Inflammatory macrophage treated with lipopolysaccharide for 1 hour (primary cell): ENCODE measurements around the gene ENTPD6.
"Not testable (repeated sequence)": the region's sequence is repeated elsewhere in the genome, so short reads cannot be mapped to it uniquely, and the experiment has no call there.

Experiments used
- DNase-seq, 2 donors: peaks; one replicate each; pipeline ENCODE4 v3.0.0-alpha.2; 2020 to 2022

ENTPD6 gene

DNA sequence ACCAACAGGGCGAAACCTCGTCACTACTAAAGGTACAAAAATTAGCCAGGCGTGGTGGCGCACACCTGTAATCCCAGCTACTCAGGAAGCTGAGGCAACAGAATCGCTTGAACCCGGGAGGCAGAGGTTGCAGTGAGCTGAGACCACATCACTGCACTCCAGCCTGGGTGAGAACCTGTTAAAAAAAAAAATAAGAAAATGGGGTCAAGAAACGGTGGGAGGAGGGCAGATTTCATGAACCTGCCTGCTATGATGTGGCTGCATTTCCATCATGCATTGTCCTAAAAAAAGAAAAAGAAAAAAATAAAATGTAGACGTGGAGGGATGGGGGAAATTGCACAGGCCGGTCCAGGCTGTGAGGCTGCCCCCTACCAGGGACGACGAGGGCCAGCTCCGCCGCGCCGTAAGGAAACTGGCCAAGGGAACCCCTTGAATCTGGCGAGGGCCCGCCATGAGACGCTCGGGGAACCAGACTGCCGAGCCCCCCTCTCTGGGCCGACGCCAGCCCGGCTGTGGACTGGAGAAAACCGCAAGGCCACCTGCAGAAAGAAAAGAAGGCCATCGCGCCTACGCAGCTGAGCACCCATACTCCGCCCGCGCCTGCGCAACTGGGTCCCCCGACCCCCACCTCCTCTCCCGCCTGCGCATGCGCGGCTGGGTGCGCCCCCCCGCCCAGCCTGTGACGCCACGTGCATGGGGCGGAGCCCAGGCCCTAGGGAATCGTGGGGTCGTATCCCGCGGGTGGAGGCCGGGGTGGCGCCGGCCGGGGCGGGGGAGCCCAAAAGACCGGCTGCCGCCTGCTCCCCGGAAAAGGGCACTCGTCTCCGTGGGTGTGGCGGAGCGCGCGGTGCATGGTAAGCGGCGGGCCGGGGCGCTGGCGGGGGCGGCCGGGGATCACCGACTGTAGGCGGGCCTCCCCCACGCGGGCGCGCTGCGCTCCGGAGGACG lies at the start of gene ENTPD6:
Gene ENTPD6 (plus strand): TSS at position 699 of the 948 bp plus-strand sequence. CDS start 10,825 bp downstream, outside the sequence.
- peak; percentile 74 to 90 for DNase-seq

DNA sequence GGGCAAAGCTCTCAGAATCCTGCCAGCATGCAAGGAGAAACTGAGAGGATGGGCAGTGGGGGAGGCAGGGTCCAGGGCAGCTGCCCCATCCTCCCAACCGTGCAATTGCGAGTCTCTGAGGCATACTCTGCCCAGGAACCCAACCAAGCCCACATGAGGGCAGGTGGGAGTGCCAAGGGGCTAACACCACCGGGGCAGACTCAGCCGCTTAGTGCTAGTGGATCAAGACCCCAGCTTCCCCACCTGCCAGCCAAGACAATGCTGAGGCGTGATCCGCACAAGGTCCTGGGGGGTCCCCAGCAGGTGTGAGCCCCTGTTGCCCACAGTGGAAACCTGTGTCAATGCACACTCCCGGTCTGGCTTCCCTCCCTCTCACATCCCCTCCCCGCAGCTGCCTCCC lies 48.5 kb upstream of the ENTPD6 start:
- no peak for DNase-seq

GRCh38 chr20:25147716-25148115 lies 47.8 kb upstream of the ENTPD6 start:
- no peak for DNase-seq

- peak in 1 of 2 donors; percentile 1 for DNase-seq
These were observed 47.1 kb upstream of the ENTPD6 start for GRCh38 chr20:25148181-25148981.

GRCh38 chr20:25148982-25149846 lies 46.3 kb upstream of the ENTPD6 start:
- DNase-seq = no peak

- no peak for DNase-seq
These were observed 45.5 kb upstream of the ENTPD6 start for GRCh38 chr20:25150016-25150415.

DNA sequence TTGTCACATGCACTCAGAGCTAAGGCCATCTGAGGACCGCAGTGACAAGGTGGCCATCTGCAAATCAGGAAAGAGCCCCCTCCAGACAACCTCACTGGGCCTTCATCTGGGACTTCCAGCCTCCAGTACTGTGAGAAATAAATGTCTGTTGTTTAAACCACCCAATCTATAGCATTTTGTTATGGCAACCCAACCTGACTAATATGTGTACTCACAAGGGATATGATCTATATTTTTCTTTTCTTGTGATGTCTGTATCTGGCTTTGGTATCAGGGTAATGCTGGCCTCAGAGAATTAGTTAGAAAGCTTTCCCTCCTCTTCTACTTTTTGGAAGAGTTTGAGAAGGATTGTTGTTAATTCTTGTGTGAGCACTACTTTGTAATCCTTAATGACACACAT lies 37.5 kb upstream of the ENTPD6 start:
- DNase-seq = no peak

- no peak for DNase-seq
These were observed 35.0 kb upstream of the ENTPD6 start for GRCh38 chr20:25160467-25160866.

- DNase-seq = no peak
These were observed 34.6 kb upstream of the ENTPD6 start for GRCh38 chr20:25160897-25161296.

DNA sequence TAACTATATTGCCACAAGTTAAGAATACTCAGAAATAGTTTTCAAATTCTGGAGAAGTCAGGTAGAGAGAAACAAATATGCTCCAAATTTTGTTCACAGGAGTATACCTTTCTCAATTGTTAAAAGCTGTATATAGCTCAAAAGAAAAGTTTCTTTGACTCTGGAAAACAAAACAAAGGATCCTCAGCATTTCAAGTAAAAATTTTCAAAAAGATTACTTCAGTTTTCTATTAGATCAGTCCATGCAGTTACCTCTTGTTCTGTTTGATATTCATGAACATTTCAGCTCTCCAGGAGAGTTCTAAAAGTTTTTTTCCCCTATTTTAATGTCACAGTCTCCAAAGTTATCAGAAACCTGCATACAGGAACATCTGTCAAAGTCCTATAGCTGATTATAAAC lies 30.4 kb upstream of the ENTPD6 start:
- no peak for DNase-seq

DNA sequence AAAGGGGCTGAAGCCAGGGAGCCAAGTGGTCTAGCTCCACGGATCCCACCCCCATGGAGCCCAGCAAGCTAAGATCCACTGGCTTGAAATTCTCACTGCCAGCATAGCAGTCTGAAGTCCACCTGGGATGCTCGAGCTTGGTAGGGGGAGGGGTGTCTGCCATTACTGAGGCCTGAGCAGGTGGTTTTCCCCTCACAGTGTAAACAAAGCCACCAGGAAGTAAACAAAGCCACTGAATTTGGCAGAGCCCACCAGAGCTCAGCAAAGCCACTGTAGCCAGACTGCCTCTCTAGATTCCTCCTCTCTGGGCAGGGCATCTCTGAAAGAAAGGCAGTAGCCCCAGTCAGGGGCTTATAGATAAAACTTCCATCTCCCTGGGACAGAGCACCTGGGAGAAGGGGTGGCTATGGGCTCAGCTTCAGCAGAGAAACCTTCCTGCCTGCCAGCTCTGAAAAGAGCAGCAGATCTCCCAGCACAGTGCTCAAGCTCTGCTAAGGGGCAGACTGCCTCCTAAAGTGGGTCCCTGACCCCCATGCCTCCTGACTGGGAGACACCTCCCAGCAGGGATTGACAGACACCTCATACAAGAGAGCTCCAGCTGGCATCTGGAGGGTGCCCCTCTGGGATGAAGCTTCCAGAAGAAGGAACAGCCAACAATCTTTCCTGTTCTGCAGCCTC lies 29.3 kb upstream of the ENTPD6 start:
- DNase-seq = not testable (repeated sequence)

DNA sequence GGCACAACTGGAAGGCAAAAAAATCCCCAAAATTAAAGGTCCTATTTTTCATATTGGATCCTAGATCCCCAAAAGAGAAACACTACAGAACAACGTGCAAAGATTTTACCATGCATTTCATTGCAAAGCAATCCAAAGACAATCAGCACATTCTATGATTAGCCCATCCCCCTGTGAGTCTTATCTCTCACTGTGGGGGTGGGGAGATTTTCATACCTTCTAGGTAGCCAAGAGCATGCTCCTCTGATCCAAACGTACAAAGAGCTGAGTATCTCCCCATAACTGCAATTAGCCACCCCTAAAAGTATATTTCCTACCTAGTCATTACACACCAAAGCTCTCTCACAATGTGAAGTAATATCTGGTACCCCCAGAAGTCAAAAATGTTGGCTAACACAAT lies 22.2 kb upstream of the ENTPD6 start:
- DNase-seq = no peak

GRCh38 chr20:25173886-25174308 lies 21.6 kb upstream of the ENTPD6 start:
- DNase-seq = no peak

DNA sequence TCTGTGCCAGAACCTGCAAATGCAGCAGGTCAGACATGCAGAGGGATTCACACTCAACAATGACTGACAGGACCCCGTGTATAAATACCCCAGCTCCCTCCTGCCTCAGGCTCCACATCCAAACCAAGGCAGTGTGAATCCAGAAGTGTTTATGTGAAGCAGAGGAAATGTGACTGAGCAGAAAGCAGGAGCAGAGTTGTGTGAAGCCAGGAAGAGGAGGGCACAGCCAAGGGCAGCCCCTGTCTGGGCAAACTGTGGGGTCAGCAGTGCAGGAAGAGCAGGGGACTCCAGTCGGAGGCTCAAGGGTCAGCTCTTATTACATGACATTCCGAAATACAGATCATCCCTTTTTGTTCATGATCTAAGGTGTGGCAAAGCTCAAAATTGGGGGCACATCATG lies 19.3 kb upstream of the ENTPD6 start:
- DNase-seq = no peak

- DNase-seq = no peak
These were observed 17.6 kb upstream of the ENTPD6 start for GRCh38 chr20:25177890-25178321.

- DNase-seq = peak; percentile 62 to 76
These were observed 16.7 kb upstream of the ENTPD6 start for GRCh38 chr20:25178563-25179438.

GRCh38 chr20:25179439-25180089 lies 15.9 kb upstream of the ENTPD6 start:
- DNase-seq = no peak

- not testable (repeated sequence) for DNase-seq
These were observed 11.1 kb upstream of the ENTPD6 start for GRCh38 chr20:25184391-25184790.

DNA sequence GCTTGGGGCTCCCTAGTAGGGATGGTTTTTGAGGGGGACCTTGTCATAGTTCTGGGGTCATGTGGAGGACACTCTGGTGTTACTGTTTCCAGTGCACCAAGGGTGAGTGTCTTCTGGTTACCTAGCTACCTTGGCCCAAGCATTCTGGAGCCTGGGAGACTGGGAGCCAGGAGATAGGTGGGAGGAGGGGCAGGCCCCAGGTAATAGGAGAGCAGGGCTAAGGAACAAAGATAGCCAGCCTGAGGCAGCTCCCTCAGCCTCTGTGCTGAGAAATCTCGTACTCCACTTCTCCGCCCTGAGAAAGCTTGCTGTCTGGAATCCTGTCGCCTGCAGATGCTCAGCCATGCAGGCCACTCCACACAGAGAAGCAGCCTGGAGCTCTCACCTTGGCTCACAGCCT lies 8.3 kb upstream of the ENTPD6 start:
- DNase-seq = no peak

GRCh38 chr20:25187635-25188034 lies 7.9 kb upstream of the ENTPD6 start:
- DNase-seq = no peak
